ENCODE measurements around the gene BBOX1.

Gene BBOX1

DNA sequence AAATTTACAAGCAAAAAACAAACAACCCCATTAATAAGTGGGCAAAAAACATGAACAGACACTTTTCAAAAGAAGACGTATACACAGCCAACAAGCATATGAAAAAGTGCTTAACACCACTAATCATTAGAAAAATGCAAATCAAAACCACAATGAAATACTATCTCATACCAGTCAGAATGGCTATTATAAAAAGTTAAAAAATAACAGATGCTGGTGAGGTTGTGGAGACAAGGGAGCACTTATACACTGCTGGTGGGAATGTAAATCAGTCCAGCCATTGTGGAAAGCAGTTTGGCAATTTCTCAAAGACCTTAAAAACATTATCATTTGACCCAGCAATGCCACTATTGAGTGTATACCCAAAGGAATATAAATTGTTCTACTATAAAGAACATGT, 72.3 kb downstream of the BBOX1 start:
- no peak overlapping the region for H3K18ac ChIP-seq (ENCODE audit: low read depth in 1 of 2, low read length in 2 of 2)
- H4K91ac ChIP-seq (ENCODE audit: low read length), result no peak overlapping the region
- DNase-seq, result no peak

DNA sequence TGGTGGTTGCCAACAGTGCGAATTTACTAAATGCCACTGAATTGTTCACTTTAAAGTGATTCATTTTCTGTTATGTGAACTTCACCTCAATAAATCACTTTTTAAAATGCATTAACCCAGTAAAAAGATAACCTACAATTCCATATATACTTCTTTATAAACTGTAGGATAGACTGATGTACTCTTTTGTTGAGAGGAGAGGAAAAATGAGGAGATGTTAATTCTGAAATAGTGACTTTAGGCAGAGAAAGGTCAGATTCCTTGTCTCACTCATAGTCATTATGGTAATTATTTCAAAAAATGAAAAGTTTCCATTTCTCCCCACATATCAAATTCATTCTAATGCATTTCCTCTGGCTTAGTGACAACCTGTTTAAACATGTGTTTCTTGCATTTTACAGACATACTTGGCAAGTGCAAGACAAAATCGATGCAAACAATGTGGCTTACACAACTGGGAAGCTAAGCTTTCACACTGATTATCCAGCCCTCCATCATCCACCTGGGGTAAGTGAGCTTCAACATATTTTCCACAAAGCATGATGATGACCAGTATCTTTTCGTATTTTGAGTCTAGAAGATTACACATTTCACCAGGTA, 74.5 kb downstream of the BBOX1 start:
- no peak overlapping the region for H2BK120ac ChIP-seq (ENCODE audit: low read depth, low read length)
- no peak overlapping the region for H3K27ac ChIP-seq (ENCODE audit: low read length, poor library complexity, severe bottlenecking)

More for the DNA sequence above, 72.3 kb downstream of the BBOX1 start:
- no peak overlapping the region for H2BK5ac ChIP-seq (ENCODE audit: low read depth, low read length, poor library complexity, severe bottlenecking)
- H3K27me3 ChIP-seq (ENCODE audit: control insufficient read depth in 1 of 2, insufficient read depth in 1 of 2, low read length in 2 of 2), result no peaks in the 10 kb centered on the region
- H2BK15ac ChIP-seq (ENCODE audit: low read depth, poor library complexity, severe bottlenecking), result no peak overlapping the region
- H3K9me3 ChIP-seq (ENCODE audit: control insufficient read depth, low read length), result no peaks in the 10 kb centered on the region
- no peak overlapping the region for H3K14ac ChIP-seq (ENCODE audit: low read length in 2 of 2)
- H3K4me1 ChIP-seq (ENCODE audit: control insufficient read depth, insufficient read depth, low read depth, low read length), result no peaks in the 10 kb centered on the region
- H4K8ac ChIP-seq (ENCODE audit: low read length), result no peak overlapping the region
- no peak overlapping the region for H3K4me2 ChIP-seq (ENCODE audit: low read length, poor library complexity, severe bottlenecking)
- no peak overlapping the region for H2AK5ac ChIP-seq (ENCODE audit: low read length, severe bottlenecking)
- H3K4ac ChIP-seq (ENCODE audit: low read depth in 1 of 2, low read length in 2 of 2), result no peak overlapping the region
- no peak overlapping the region for H2BK120ac ChIP-seq (ENCODE audit: low read depth, low read length)
- no peak overlapping the region for H3K23ac ChIP-seq (ENCODE audit: low read length in 2 of 2)
- H3K27ac ChIP-seq (ENCODE audit: low read length, poor library complexity, severe bottlenecking), result no peak overlapping the region
- no peak overlapping the region for H3K9ac ChIP-seq (ENCODE audit: low read length)
- no peak overlapping the region for H2AFZ ChIP-seq (ENCODE audit: low read depth, low read length)
- no peak overlapping the region for H2BK12ac ChIP-seq (ENCODE audit: low read length in 2 of 2)
- no peaks in the 10 kb centered on the region for H3K36me3 ChIP-seq (ENCODE audit: control insufficient read depth in 1 of 2, insufficient read depth in 2 of 2, low read depth in 1 of 2, low read length in 2 of 2)
- H3K4me3 ChIP-seq (ENCODE audit: insufficient read depth in 1 of 2, low read depth in 1 of 2, low read length in 2 of 2), result no peak overlapping the region
- WGBS, result 100% methylated on average over 1 of the region's 1 CpG
- no peaks in the 10 kb centered on the region for H3K79me1 ChIP-seq (replicated peaks; ENCODE audit: low read length, poor library complexity, severe bottlenecking)

DNA sequence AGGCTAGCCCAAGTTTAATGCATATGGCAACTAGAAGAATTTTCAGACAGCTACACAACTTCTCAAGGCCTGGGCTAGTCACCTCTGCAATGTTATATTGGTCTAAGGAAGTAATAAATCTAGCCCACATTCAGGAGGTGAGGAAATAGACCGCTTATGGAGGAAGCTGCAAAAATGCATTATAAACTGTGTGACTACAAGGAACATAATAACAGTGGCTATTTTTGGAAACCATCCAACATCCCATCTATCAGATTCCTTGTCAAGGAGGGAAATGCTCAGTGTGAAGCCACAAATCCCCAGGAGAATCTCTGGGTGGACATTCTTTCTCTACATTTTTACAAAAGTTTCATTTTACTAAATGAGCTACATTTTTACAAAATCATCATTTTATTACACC, 76.1 kb downstream of the BBOX1 start:
- no peak overlapping the region for H3K9ac ChIP-seq (ENCODE audit: low read length)
- no peak overlapping the region for H4K91ac ChIP-seq (ENCODE audit: low read length)
- WGBS, result no CpG with 5 or more reads among the region's 1 CpG
- no peak overlapping the region for H2AK5ac ChIP-seq (ENCODE audit: low read length, severe bottlenecking)
- H3K27ac ChIP-seq (ENCODE audit: low read length, poor library complexity, severe bottlenecking), result peak overlapping the region; percentile 17
- H3K36me3 ChIP-seq (ENCODE audit: control insufficient read depth in 1 of 2, insufficient read depth in 2 of 2, low read depth in 1 of 2, low read length in 2 of 2), result no peaks in the 10 kb centered on the region
- H3K79me1 ChIP-seq (replicated peaks; ENCODE audit: low read length, poor library complexity, severe bottlenecking), result no peaks in the 10 kb centered on the region
- H3K14ac ChIP-seq (ENCODE audit: low read length in 2 of 2), result no peak overlapping the region
- H2BK12ac ChIP-seq (ENCODE audit: low read length in 2 of 2), result no peak overlapping the region
- H3K4ac ChIP-seq (ENCODE audit: low read depth in 1 of 2, low read length in 2 of 2), result peak overlapping the region in 1 of 2 experiments; percentile 6
- H3K27me3 ChIP-seq (ENCODE audit: control insufficient read depth in 1 of 2, insufficient read depth in 1 of 2, low read length in 2 of 2), result no peaks in the 10 kb centered on the region
- no peaks in the 10 kb centered on the region for H3K4me1 ChIP-seq (ENCODE audit: control insufficient read depth, insufficient read depth, low read depth, low read length)
- H3K18ac ChIP-seq (ENCODE audit: low read depth in 1 of 2, low read length in 2 of 2), result peak overlapping the region in 1 of 2 experiments; percentile 16
- no peak overlapping the region for H3K4me3 ChIP-seq (ENCODE audit: insufficient read depth in 1 of 2, low read depth in 1 of 2, low read length in 2 of 2)
- H2BK5ac ChIP-seq (ENCODE audit: low read depth, low read length, poor library complexity, severe bottlenecking), result no peak overlapping the region
- H2BK120ac ChIP-seq (ENCODE audit: low read depth, low read length), result no peak overlapping the region
- H4K8ac ChIP-seq (ENCODE audit: low read length), result no peak overlapping the region
- H3K9me3 ChIP-seq (ENCODE audit: control insufficient read depth, low read length), result no peaks in the 10 kb centered on the region
- H2AFZ ChIP-seq (ENCODE audit: low read depth, low read length), result no peak overlapping the region
- peak; percentile 74 for DNase-seq
- H2BK15ac ChIP-seq (ENCODE audit: low read depth, poor library complexity, severe bottlenecking), result no peak overlapping the region
- no peak overlapping the region for H3K23ac ChIP-seq (ENCODE audit: low read length in 2 of 2)
- no peak overlapping the region for H3K4me2 ChIP-seq (ENCODE audit: low read length, poor library complexity, severe bottlenecking)

More for the DNA sequence above, 74.5 kb downstream of the BBOX1 start:
- Histone ChIP-seq H3K27me3 (ENCODE audit: control insufficient read depth in 1 of 2, insufficient read depth in 1 of 2, low read length in 2 of 2) (no peaks in the 10 kb centered on the region), H2BK12ac (ENCODE audit: low read length in 2 of 2) (no peak overlapping the region), H3K79me1 (replicated peaks; ENCODE audit: low read length, poor library complexity, severe bottlenecking) (no peaks in the 10 kb centered on the region), H2AFZ (ENCODE audit: low read depth, low read length) (no peak overlapping the region), H3K23ac (ENCODE audit: low read length in 2 of 2) (no peak overlapping the region), H4K8ac (ENCODE audit: low read length) (no peak overlapping the region), H3K9ac (ENCODE audit: low read length) (no peak overlapping the region), H3K4ac (ENCODE audit: low read depth in 1 of 2, low read length in 2 of 2) (no peak overlapping the region), H3K14ac (ENCODE audit: low read length in 2 of 2) (no peak overlapping the region), H3K4me3 (ENCODE audit: insufficient read depth in 1 of 2, low read depth in 1 of 2, low read length in 2 of 2) (no peak overlapping the region), H3K9me3 (ENCODE audit: control insufficient read depth, low read length) (no peaks in the 10 kb centered on the region), H2BK5ac (ENCODE audit: low read depth, low read length, poor library complexity, severe bottlenecking) (no peak overlapping the region), H3K18ac (ENCODE audit: low read depth in 1 of 2, low read length in 2 of 2) (peak overlapping the region in 1 of 2 experiments; percentile 82), H2AK5ac (ENCODE audit: low read length, severe bottlenecking) (no peak overlapping the region), H3K36me3 (ENCODE audit: control insufficient read depth in 1 of 2, insufficient read depth in 2 of 2, low read depth in 1 of 2, low read length in 2 of 2) (no peaks in the 10 kb centered on the region), H2BK15ac (ENCODE audit: low read depth, poor library complexity, severe bottlenecking) (no peak overlapping the region), H3K4me2 (ENCODE audit: low read length, poor library complexity, severe bottlenecking) (no peak overlapping the region), H3K4me1 (ENCODE audit: control insufficient read depth, insufficient read depth, low read depth, low read length) (no peaks in the 10 kb centered on the region), H4K91ac (ENCODE audit: low read length) (no peak overlapping the region)
- no peak for DNase-seq
- 88% methylated on average over 3 of the region's 3 CpGs for WGBS

DNA sequence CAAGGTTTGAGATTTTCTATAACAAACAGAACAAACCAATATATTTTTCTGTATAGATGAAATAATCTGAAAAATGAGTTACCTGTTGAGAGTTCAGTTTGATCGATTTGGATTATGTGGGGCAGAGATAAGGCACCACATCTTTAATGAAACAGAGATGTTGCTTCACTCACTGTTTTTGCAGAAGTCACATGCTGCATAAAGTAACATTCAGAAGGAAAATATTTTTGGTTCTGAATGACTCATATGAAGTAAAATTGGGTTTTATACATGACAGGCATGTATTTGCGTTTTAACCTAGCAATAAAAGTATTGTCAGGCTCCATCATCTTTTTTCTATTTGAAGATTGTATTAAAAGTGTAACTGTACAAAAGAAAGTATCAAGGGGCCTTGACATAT, 77.8 kb downstream of the BBOX1 start:
- WGBS, result 100% methylated on average over 1 of the region's 2 CpGs
- no peak overlapping the region for H2BK12ac ChIP-seq (ENCODE audit: low read length in 2 of 2)
- no peak for DNase-seq

More for the DNA sequence above, 77.8 kb downstream of the BBOX1 start:
- no peak overlapping the region for H3K4ac ChIP-seq (ENCODE audit: low read depth in 1 of 2, low read length in 2 of 2)
- H3K27me3 ChIP-seq (ENCODE audit: control insufficient read depth in 1 of 2, insufficient read depth in 1 of 2, low read length in 2 of 2), result no peaks in the 10 kb centered on the region
- H3K27ac ChIP-seq (ENCODE audit: low read length, poor library complexity, severe bottlenecking), result no peak overlapping the region
- no peak overlapping the region for H3K4me3 ChIP-seq (ENCODE audit: insufficient read depth in 1 of 2, low read depth in 1 of 2, low read length in 2 of 2)
- peak overlapping the region; percentile 31 for H3K9ac ChIP-seq (ENCODE audit: low read length)
- no peak overlapping the region for H2AK5ac ChIP-seq (ENCODE audit: low read length, severe bottlenecking)
- no peak overlapping the region for H4K8ac ChIP-seq (ENCODE audit: low read length)
- no peak overlapping the region for H3K18ac ChIP-seq (ENCODE audit: low read depth in 1 of 2, low read length in 2 of 2)
- no peak overlapping the region for H3K14ac ChIP-seq (ENCODE audit: low read length in 2 of 2)
- no peak overlapping the region for H2BK15ac ChIP-seq (ENCODE audit: low read depth, poor library complexity, severe bottlenecking)
- H3K23ac ChIP-seq (ENCODE audit: low read length in 2 of 2), result no peak overlapping the region
- no peaks in the 10 kb centered on the region for H3K79me1 ChIP-seq (replicated peaks; ENCODE audit: low read length, poor library complexity, severe bottlenecking)
- H3K9me3 ChIP-seq (ENCODE audit: control insufficient read depth, low read length), result no peaks in the 10 kb centered on the region
- H2BK5ac ChIP-seq (ENCODE audit: low read depth, low read length, poor library complexity, severe bottlenecking), result peak overlapping the region; percentile 19
- H2AFZ ChIP-seq (ENCODE audit: low read depth, low read length), result no peak overlapping the region
- no peak overlapping the region for H3K4me2 ChIP-seq (ENCODE audit: low read length, poor library complexity, severe bottlenecking)
- H4K91ac ChIP-seq (ENCODE audit: low read length), result no peak overlapping the region
- H3K4me1 ChIP-seq (ENCODE audit: control insufficient read depth, insufficient read depth, low read depth, low read length), result no peaks in the 10 kb centered on the region
- no peak overlapping the region for H2BK120ac ChIP-seq (ENCODE audit: low read depth, low read length)
- H3K36me3 ChIP-seq (ENCODE audit: control insufficient read depth in 1 of 2, insufficient read depth in 2 of 2, low read depth in 1 of 2, low read length in 2 of 2), result no peaks in the 10 kb centered on the region

Measured in mesenchymal stem cell (in vitro differentiated cells and primary cell).